GM21717 (cell line): ENCODE results near the gene MTG1.
"Not testable (repeated sequence)": the region's sequence is repeated elsewhere in the genome, so short reads cannot be mapped to it uniquely, and the experiment has no call there.

ENCODE experiments used
- ATAC-seq: cut with Tn5 transposase; IDR thresholded peaks from one replicate; pipeline ENCODE4 v1.9.1; 2021; ENCODE audit warnings: mild to moderate bottlenecking, moderate library complexity; ENCODE audit not compliant: unreplicated experiment

The MTG1 gene

DNA sequence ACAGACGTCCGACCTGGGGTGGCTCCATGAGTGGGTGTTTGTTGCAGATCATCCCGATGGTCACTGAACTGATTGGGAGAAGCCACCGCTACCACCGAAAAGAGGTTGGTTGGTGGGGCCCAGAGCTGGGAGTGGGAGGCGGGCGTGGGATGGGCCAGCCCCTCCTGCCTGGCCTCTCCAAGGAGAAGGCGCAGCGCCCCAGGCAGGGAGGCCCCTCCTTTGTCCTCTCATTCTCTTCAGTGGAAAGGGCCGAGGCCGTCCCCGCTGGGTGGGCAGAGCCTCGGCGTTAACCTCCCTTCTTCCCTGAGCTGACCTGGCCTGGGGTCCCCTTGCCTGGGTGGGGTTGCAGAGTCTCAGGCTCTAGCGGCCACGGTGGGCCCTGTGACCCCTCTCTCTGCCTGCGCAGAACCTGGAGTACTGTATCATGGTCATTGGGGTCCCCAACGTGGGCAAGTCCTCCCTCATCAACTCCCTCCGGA lies 5.2 kb downstream of the MTG1 start:
- ATAC-seq: no peak

DNA sequence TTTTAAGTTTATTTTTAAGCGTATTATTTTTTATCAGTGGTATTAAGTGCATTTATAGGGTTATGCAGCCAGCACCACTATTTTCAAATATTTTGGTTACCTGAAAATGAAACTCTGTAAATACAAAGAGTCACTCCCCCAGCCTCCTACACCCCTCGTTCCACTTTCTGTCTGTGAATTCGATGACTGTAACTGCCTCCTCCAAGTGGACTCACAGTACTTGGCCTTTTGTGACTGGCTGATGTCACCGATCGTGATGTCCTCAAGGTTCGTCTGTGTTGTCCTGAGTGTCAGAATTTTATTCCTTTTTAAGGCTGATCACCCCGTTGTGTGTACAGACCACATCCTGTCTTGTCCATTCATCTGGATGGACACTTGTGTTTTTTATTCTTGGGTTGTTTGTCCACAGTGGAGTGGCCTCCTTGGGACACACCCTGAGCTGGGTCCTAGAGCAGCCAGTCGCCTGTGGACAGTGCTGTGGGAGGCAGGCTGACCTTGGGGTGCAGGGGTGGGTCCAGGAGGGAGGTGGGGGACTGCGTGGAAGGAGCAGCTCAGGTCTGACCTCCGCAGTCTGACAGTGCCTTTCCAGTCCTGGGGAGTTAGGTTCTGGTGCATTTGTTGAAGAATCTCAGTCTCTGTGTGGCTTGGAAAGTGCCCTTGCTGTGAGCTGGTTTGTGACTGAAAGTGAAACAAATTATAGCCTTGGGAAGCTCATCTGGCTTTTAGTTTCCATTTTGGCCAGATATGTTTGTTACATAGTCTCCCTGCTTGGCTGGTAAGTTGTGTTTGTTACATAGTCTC lies 6.9 kb downstream of the MTG1 start:
- peak; percentile 79 for ATAC-seq

DNA sequence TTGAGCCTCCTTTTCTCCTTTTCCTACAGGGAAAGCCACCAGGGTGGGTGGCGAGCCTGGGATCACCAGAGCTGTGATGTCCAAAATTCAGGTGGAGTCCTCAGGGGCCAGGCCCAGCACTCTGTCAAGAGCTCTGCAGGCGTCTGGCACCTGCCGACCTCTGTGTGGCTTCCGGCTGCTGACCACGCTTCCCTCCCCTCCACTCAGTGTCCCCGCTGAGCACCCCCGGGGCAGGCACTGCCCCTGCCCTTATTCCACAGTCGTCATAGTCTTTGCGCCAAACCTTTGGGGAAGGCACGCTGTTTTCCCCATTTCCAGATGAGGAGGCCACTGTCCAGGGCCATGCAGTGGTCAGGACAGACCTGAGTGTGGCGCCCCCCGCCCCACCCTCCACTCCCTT lies 7.5 kb downstream of the MTG1 start:
- no peak for ATAC-seq

DNA sequence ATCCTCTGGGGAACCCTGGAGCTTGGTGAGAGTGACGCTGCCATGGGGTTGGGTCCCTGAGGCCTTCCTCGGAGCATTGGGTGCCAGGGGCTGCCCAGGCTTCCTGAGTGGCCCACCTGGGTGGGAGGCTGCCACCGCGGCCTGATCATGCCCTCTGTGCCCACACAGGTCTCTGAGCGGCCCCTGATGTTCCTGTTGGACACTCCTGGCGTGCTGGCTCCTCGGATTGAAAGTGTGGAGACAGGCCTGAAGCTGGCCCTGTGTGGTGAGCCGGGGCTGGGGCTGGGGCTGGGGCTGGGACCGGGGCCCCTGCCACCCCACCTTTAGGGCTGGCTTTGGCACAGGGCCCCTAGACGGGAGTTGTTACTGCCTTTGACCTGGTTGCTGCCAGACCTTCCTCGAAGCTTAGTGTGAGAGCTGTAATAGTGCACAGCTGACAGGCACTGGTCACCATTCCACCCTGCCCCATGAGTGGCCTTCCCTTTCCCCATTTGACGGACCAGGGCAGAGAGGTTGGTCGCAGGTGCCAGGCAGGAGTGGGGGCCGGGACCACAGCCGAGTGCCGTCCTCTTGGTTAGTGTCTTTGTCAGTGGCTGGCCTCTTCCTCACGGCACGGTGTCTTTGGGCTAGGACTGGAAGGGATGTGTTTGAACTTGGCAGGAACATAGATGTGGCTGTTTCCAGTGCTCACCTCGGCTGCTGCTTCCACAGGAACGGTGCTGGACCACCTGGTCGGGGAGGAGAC lies 8.2 kb downstream of the MTG1 start:
- no peak for ATAC-seq

DNA sequence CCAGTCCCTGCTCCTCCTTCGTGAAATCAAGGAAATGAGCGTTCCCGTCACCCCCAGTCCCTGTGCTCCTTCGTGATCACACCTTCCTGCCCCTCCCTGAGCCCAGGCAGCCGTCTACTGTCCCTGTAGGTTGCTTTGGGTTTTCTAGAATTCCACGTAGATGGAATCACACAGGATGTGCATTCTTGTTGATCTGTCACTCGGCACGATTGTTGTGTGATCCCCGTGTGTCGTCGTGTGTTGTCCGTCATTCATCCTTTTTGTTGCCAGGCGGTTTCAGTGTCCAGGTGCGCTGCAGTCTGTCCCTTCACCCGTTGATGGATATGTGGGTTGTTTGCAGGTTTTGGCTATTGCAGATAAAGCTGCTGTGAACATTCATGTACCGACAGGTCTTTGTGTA lies 9.4 kb downstream of the MTG1 start:
- ATAC-seq: no peak

DNA sequence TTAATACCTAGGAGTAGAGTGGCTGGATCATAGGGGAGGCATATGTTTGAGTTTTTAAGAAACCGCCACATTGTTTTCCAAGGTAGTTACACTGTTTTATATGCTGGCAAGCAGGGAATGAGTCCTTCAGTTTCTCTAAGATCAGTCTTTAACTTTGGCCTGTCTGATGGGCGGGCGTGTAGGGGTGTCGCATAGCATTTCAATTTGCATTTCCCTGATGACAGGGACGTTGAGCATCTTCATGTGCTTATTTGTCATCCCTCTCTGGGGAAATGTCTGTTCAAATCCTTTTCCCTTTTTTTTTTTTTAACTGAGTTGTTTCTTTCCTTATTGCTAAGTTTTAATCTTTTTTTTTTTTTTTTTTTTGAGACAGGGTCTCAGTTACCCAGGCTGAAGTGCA lies 9.8 kb downstream of the MTG1 start:
- ATAC-seq: no peak

DNA sequence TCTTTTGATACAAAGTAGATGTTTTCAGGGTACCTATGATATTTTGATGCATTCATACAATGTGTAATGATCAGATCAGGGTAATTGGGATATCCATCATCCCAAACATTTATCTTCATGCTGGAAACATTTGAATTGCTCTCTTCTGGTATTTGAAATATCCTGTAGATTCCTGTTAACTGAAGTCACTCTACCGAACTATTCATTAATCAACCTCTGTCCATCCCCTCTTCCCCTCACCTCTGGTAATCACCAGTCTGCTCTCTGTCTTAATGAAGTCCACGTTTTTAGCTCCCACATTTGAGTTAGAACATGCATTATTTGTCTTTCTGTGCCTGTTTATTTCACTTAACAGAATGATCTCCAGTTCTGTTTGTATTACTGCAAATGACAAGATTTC lies 11.3 kb downstream of the MTG1 start:
- no peak for ATAC-seq

DNA sequence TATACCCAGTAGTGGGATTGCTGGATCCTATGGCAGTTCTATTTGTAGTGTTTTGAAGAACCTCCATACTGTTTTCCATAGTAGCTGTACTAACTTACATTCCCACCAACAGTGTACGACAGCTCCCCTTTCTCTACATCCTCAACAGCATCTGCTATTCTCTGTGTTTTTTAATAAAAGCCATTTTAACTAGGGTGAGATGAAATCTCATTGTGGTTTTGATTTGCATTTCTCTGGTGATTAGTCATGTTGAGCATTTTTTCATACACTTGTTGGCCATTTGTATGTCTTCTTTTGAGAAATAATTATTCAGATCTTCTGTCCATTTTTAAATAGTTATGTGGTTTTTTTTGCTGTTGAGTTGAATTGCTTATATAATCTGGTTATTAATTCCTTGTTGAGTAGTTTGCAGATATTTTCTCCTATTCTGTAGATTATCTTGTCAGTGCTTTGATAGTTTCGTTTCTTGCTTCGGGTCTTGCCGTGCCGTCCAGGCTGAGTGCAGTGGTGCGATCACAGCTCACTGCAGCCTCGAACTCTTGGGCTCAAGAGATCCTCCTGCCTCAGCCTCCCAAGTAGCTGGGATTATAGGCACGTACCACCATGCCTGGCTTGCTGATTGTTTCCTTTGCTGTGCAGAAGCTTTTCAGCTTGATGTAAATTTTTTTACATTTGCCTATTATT lies 12.0 kb downstream of the MTG1 start:
- ATAC-seq: no peak

DNA sequence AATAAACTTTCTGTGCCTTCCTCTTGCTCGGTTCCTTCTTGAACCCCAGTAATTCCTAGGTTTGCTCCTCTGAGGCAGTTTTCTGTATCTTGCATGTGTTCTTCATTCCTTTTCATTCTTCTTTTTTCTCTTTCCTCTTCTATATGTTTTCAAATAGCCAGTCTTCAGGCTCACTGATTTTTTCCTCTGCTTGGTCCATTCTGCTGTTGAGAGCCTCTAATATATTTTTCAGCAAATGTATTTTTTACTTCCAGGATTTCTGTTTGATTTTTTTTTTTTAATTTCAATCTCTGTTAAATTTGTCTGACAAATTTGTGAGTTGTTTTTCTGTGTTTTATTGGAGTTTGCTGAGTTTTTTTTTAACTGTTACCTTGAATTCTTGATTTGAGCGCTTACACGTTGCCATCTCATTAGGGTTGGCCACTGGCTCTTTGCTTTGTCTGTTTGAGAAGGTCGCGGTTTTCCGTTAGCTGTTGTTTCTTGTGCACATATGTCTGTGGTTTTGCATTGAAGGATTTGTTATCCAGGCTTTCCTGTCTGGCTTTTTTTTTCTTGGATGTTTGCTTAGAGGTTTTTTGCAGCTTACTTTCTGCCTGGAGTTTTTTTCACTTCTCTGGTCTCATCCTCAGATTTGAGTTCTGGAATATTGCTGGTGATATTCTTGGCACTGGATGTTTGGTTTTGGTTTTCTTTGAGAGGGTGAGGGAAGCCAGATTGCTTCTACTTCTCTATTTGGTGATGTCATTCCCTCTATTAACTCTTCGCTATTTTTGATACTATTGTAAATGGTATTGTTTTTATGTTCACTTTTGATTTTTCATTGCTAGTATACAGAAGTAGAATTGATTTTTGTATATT lies 17.8 kb downstream of the MTG1 start:
- no peak for ATAC-seq

DNA sequence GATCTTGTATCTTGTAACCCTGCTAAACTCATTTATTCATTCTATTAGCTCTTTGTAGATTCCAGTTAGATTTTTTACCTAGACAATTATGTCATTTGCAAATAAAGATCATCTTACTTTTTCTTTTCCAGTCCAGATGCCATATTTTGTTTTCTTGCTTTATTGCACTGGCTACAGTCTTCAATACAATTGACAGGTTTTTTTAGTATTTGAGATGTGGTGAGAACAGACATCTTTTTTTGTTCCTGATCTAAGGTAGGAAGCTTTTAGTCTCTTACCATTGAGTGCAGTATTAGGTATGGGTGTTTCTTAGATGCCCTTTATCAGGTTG lies 18.4 kb downstream of the MTG1 start:
- no peak for ATAC-seq

DNA sequence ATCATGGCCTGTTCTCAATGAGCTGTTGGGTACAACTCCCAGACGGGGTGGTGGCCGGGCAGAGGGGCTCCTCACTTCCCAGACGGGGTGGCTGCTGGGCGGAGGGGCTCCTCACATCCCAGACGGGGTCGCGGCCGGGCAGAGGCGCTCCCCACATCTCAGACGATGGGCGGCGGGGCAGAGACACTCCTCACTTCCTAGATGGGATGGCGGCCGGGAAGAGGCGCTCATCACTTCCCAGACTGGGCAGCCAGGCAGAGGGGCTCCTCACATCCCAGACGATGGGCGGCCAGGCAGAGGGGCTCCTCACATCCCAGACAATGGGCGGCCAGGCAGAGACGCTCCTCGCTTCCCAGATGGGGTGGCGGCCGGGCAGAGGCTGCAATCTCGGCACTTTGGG lies 20.4 kb downstream of the MTG1 start:
- not testable (repeated sequence) for ATAC-seq

DNA sequence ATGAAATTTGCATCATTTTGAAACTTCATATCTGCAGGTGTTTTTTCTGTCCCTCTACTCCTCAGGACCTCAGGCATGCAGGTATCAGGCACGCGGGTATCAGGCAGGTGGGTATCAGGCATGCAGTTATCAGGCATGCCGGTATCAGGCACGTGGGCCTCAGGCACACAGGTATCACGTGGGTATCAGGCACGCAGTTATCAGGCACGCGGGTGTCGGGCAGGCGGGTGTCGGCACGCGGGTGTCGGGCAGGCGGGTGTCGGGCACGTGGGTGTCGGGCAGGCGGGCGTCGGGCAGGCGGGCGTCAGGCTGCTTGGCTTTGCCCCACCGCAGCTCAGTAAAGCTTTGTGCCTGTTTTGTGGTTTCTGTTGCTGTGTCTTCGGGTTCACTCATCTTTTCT lies 21.8 kb downstream of the MTG1 start:
- no peak for ATAC-seq

DNA sequence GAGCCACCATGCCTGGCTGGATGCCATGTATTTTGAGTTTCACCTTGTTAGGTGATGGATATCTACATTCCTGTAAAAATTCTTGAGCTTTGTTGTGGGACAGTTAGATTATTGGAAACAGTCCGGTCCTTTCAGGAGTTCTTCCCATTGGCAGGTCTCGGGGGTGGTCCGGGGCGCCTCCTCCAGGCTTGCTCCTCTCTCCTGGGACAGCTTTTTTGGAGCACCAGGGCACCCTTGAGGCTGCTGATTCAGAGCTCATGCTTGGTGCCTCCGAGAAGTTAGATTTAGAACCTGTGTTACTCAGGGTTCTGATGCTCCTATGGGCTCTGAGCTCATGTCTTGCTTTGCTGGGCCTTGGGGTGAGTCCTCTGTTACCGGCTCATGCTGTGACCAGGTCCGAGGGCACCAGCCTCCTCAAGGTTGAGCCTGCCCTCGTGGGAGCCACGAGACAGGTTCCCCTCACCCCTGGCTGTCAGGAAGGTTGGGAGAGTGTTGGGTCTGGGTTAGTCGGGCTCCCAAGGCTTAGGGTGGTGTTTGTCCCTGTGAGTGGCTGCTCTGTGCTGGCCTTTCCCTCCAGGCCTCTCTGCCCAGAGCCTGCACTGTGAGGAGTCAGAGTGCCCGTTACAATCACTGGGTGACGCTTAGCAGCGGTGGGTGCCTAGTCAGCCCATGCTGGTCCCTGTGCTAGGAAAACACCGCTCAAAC lies 24.5 kb downstream of the MTG1 start:
- ATAC-seq: no peak

DNA sequence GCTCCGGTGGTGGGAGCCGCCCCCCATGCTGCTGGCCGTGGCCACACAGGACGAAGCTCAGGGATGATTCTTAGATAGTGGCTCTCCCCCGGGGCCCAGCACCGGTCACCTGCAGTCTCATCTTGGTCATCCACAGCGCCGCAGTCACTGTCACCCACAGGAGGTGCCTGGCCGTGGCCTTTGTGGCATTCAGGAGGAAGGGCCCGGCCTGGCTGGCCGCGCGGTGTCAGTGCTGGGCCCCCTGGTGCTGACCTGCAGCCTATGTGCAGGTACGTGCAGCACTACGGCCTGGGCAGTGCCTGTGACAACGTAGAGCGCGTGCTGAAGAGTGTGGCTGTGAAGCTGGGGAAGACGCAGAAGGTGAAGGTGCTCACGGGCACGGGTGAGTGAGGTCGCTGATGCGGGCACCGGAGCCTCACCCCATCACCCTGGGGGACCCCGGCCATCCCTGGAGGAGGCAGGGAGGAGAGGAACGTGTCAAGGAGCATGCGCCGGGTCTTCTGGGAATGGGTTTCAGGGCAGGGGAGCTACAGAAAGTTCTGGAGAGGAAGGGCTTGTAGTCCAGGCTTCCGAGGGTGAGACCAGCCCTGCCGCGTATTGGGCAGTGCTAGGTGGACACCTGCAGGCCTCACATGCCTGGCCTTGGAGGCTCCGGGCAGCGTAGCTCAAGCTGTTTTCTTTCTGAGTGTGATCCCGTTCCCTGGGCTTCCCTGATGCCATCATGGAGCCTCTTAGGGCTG lies 25.4 kb downstream of the MTG1 start:
- no peak for ATAC-seq

DNA sequence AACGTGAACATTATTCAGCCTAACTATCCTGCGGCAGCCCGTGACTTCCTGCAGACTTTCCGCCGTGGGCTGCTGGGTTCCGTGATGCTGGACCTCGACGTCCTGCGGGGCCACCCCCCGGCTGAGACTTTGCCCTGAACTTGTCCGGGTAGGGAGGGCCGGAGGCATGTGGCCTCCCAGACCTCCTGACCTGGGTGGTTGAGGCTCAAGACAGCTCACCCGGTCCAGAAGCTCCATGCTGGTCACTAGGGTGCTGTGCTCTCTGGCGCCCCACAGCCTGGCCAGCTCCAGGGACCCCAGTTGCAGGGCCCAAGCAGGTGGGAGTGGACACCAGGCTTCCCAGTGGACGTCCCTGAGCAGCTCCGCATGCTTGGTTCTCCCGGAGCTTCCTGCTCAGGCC lies 26.1 kb downstream of the MTG1 start:
- ATAC-seq: no peak

DNA sequence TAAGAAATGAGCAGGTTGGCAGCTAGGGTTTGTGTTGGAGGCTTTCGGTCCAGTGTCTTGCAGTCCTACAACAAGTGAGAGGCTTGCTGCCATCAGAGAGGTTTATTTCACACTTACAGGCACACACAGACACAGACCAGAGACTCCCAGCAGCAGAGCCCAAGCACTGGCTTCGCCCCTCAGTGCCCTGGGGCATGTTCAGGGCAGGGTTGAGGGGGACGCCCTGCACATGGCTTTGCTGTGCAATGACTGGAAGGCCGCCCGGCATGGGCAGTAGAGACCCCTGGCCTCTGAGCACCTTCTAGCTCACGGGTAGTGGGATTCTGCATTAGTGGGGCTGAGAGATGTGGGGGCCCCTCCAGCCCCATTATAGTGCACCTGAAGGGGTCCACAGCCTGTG lies 26.6 kb downstream of the MTG1 start:
- no peak for ATAC-seq

DNA sequence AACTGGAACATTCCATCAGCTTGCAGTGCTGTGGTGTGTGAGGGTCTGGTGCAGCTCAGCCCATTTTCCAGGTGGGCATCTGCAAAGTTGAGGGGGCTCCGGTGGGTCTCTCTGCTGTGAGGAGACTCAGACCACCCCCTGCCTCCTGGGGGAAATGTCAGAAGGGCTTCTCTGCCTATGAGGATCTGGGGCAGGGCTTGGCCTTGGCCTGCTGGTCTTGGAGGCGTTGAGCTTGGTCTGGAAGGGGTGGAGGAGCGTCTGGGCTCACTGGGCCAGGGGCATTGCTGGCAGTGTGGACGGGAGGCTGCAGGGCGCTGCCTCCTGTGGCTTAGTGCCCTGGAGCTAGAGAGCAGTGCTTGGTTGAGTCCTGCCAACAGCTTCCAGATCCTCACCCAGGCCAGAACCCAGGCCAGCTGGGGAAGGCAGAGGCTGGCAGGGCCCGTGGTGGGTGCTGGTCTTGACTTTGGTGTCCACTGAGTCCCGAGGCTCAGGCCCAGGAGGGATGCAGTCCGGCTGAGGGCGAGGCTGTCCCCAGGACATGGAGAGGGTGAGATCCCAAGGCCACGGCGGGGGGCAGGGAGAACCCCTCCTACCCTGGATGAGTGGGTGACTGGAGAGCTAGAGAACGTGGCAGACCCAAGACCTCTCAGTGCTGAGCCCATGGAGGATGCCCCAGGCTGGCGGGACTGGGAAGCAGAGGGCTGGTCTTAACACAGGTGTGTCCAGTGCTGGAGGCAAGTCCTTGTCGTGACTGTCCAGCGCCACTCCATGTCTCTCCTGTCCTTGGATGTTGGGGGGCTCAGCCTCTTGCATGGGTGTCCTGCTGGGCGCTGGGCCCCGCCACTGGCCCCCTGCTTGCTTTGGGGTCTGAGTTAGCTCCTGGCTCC lies 27.6 kb downstream of the MTG1 start:
- no peak for ATAC-seq

DNA sequence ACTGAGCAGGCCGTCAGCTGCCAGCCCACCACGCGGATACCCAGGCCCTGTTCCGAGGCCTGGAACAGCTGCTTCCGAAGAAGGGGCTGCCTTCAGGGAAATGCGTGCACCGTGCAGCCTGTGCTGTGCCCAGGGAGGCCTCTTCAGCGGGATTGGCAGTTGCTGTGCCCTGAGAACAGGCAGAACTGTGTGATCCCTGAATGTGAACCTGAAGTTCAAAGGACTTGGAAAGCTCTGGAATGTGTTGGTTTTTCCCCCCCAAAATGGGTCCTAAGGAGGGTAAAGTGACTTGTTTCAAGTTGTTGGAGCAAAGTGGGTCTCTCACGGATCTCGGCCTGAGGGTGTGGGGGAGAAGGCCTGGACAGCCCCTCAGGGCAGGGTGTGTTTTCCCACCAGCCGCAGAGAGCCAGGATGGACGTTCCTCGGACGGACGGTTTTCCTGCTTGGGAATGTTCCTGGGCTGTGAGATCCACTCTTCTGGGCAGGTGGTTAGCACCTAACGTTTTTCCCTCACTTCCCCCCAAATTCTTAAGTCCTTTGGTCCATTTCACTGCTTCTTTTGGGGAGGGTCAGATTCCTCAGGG lies 28.4 kb downstream of the MTG1 start:
- ATAC-seq: no peak
